ENCODE data around the gene BACE1.
"Not testable (repeated sequence)": the region's sequence is repeated elsewhere in the genome, so short reads cannot be mapped to it uniquely, and the experiment has no call there.

BACE1 gene

DNA sequence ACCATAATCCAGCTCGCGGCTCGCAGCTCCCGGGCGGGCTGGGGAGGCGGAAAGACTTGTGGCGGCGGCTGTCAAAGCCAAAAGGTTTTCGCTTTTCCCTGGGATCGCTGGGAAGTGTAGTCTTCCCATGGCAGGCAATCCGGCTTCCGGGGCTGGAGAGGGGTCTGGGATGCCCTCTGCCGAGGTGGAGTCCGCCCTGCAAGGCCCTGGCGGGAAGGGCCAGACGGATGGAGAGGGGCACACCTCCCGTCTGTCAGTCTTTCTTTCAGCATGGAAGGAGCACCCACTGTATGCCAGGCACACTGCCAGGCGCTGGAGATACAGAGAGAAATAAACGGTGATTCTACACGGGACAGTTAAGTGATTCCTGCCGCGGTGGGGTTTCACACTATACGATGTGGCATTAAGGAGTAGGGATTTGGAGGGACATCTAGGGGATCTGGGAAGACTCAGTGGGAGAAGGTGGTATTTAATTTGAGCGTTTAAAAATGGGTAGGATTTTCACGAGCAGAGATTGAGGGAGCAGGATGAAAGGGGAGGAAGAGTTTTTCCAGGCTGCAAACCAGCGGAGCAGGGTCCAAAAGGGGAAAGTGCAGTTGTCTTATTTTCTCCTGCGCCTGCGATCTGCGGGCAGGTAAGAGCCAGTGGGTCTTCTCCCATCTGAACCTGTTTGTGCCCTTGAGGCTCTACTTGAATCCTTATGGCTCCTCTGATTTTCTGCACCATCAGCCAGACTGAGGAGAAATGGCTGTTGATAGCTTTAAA is at the start of gene BACE1:
TSS of gene BACE1 (minus strand) at position 60 of the 765 bp plus-strand sequence. CDS start 461 bp downstream, outside the sequence.
- peak; percentile 81 to 90 for DNase-seq

DNA sequence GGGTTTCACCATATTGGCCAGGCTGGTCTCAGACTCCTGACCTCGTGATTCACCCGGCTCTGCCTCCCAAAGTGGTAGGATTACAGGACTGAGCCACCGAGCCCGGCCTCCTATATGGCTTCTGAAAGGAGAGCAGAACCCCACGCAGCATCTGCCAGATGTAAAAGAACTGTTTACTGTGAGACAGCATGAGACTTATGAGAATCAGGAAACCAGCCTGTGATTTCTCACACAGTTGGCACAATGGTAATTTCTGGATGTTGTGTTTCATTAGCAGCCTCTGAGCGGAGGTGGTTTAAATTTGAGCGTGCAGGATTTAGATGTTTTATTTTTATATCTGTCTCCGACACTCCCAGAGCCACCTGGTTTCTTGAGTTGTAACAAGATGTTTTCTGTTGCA is 45.4 kb upstream of the BACE1 start:
- DNase-seq = no peak

DNA sequence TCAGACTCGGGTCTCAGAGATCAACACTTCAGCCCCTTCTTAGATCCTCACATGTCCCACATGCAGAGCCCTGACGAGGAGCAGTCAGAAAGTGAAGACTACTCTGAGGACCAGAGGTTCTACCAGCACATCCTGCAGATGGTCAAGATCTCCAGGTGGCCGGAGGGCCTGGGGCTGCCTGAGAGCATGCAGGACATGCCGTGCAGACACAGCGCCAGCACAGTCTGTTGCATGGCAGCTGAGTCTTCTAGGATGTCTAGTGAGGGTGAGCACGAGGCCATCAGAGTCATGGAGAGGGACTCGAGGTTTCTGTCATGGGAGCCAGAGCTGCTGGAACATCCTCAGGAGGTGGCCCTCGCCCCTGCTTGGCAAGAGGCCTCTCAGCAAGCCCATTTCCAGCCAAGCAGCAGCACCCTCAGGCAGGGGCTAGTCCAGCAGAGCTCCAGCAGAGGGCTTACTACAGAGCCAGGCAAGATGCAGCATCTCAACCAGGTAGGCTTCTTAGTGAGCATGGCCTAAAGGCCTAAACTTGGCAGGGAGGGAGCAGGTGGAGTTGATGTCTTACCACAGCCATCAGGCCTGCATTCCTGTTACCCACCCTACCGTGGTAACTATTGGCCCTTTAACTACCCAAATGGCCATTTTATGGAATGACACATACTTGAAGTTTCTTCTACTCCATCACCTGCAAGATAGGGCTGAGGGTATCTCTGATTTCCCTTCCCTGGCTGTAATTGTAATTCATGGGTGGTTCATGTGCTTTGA is 40.3 kb upstream of the BACE1 start:
- DNase-seq = no peak

DNA sequence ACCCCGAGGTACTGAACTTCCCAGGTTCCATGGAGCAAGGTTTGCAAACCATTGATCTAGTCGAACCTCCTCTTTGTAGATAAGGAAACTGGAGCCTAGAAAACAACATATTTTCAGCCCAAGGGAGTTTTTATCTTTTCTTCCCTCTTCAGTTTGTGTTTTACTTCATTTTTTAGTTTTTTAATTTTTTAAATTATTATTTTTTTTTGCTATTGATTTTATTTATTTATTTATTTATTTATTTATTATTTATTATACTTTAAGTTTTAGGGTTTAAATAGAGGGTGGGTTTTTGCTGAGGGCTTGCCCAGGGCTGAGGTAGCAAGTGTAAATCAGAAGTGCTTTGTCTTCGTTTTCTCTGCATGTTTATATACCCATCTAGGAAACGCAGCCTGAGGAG is 38.5 kb upstream of the BACE1 start:
- no peak for DNase-seq

DNA sequence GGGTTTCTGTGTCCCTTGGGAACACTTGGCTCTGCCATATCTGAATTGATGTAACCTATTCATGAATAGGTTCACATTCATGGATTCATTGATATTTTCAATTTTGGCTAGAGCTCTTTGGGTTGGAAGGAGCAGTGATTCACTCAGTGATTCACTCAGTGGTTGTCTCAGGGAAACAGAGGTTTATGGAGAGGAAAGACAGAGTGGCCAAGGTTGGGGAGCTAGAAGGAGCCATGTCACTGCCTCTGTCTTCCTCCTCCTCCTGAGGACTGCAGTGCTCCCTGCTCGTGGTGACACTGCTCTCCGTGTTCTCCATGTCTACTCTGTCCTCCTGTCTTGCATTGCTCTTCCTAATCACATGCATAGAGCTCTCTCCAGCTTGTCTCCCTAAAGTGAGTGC is 29.0 kb upstream of the BACE1 start:
- no peak for DNase-seq

DNA sequence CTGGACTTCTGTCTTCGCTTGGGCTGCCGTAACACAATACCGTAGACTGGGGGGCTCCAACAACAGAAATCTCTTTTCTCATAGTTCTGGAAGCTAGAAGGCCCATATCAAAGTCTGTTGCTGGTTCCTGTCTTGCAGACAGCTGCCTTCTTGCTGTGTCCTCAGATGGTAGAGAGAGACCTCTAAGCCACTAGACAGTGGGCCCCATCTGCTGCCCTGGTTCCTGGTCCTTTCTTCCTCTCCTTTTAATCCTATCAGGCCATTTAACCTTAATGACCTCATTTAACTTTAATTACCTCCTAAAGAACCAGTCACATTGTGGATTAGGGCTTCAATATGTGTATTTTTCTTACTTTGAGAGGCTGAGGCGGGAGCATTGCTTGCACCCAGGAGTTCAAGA is 21.0 kb upstream of the BACE1 start:
- no peak for DNase-seq

DNA sequence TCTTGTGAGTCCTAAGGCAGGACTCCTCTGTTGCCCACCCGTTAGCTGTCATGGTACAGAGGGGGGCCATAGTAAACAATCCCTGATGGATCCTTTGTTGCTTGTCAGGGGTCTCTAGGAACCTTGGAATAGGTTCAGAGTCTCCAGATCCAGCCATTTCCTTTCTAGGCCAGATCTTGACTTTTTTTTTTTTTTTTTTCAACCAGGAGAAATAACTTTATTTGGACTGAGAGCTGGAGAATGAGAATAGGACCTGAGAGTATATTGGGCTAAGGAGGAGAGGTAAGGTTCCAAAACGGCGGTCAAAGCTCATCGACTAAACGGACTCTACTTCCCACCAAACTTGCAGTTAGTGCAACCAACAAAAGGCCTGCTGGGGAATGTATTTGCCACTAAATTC is 19.3 kb upstream of the BACE1 start:
- no peak for DNase-seq

DNA sequence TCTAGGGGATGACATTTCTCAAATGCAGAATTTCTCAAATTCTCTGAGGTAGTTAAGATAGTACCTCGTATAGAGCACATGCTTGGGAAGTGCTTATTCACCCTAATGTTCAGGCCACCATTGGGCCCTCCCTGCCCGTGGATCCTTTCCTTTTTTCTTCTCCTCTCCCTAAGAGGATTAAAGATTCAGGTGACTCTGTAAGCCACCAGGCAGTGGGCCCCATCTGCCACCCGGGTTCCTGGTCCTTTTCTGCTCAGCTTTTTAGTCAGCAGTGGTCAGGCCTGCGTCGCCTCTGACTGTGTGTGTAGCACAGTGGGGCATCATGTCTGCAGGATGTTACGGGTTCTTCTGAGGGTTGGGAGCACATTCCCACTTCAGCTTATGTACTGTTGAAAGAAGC is 18.8 kb upstream of the BACE1 start:
- DNase-seq = no peak

DNA sequence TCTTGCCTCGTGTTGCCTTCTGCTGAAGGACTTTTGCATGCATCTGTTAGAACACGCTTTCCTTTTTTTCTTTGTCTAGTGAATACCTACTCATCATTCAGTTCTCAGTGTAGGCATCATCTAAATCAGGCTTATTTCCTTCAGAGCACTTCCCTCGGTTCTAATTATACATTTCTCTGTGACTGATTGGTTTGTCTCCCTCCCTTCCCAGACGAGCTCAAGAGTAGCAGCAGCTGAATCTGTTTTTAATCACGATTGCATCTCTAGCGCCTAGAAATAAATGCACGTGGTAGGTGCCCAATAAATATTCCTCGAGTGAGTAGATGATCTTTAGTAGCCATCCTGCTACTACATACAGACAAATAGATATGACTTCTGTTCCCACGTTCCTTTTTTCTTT is 17.9 kb upstream of the BACE1 start:
- DNase-seq = no peak

DNA sequence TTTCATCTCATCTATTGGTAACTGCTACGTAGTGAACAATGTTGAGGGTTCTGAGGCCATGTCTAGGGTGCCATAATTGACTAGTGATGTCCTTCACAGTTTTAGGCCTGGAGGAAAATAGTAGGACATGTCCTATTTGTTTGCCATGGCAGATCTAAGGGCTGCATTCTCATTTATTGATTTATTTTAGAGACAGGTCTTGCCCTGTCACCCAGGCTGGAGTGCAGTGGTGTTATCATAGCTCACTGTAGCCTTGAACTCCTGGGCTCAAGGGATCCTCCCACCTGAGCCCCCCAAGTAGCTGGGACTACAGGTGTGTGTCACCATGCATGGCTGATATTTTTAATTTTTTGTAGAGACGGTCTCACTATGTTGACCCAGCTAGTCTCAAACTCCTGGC is 16.8 kb upstream of the BACE1 start:
- no peak for DNase-seq

DNA sequence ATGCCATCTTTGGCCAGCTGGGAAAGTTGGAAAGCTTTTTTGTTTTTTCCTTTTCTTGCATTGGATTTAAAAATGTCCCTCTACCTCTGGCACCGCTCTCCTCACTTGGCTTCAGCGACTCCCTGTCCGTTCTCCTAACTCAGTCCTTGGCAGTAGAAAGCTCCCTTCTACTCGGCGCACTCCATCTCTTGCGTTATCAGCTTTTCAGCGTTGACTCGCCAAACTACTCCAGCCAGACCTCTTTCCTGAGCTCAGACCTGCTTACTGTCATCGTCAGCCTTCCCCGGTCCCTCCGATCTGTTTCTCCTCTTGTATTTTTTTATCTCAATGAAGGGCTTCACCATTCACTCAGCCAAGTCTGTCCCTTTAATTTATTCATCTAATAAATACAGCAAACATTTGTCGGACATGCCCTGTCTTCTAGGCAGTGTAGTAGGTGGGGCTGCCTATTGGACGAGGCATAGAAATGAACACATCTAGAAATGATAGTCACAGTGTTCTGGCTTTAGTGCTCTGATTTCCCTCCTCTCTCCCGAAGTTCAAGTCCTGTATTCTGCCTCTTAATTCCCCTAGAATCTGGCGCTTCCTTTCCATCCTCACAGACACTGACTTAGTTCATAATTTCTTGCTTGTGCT is 12.4 kb upstream of the BACE1 start:
- peak in 1 of 2 experiments; percentile 41 for DNase-seq

DNA sequence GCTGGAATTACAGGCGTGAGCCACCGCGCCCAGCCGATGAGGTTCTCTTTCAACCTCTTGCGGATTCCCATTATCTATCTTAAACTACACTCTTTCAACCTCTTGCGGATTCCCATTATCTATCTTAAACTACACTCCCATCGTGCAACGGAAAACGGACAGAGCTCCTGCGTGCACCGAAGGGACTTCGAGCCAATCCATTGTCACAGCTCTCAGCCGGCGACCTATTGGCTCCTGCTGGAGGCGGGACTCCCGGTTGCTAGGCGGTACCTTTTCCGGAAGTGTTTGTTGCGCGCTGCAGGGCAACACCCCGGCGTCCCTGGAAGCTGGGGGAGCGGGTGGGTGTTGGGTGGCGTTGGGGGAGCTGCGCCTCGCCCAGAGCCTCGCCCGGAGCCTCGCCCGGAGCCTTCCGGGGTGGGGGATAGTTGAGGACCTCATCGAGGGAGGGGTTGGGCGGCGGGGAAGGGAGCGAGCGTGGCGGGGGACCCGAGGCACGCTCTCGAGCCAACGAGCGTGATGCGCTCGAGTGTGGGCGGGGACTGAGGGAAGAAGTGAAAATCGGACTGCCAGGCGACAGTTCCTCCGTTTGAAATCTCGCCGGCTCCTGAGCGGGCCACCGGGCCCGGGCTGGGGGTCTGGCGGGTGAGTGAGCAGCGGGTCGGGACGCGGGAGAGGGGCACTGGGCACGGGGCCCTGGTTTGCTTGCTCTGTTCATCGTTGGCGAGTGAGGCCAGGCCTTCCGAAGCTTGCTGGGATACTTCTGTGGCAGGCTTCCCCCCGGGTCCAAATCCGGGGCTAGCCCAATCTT is 11.7 kb upstream of the BACE1 start, which contains the start of gene CEP164:
TSS of gene CEP164 (plus strand) at position 288 of the 808 bp plus-strand sequence. CDS start 10,733 bp downstream, outside the sequence.
- DNase-seq = peak; percentile 97 to 99

DNA sequence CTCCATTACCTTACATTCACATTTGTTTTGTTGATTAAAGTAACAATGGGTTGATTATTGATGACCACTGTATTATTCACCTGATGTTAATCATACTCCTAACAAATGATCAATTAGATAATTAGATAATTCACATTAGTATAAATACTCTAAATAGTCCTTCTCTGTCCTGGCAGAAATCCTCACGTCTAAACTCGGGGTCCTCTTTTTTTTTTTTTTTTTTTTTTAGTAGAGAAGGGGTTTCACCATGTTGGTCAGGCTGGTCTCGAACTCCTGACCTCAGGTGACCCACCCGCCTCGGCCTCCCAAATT is 11.2 kb upstream of the BACE1 start:
- not testable (repeated sequence) for DNase-seq

DNA sequence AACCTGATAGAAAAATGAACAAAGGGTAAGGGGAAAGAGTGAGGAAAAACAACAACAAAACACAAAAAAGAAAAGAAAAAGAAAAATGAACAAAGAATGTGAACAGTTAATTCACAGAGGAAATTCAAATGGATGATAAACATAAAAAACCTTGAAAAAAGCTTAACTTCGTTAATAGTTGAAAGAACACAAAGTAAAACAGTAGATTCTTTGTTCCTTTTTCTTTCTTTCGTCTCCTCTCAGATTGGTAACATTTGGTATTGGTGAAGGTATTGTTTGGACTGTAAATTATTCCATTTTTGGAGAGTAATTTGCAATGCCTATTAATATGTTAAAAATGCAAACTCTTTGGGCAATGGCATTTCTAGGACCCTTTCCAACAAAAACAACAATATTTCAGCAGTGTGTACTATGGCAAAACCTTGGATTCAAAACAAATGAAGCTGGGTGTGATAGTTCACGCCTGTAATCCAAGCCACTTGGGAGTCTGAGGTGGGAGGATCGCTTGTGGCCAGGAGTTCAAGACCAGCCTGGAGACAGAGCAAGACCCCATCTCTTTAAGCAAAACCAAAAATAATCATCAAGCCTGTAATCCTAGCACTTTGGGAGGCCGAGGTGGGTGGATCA is 3.3 kb upstream of the BACE1 start:
- DNase-seq = no peak

DNA sequence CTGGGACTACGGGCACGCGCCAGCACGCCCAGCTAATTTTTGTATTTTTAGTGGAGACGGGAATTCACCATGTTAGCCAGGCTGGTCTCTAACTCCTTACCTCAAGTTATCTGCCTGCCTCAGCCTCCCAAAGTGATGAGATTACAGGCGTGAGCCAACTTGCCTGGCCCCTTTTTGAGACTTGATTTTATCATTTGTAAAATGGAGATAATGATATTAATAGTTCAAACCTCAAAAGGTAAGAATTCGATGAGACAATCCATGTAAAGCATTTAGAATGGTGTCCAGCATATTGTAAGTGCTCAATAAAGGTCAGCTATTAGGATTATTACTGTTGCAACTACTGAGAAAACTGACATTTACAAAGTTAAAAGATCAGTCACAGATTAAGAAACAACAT is 2.7 kb upstream of the BACE1 start:
- DNase-seq = no peak

DNA sequence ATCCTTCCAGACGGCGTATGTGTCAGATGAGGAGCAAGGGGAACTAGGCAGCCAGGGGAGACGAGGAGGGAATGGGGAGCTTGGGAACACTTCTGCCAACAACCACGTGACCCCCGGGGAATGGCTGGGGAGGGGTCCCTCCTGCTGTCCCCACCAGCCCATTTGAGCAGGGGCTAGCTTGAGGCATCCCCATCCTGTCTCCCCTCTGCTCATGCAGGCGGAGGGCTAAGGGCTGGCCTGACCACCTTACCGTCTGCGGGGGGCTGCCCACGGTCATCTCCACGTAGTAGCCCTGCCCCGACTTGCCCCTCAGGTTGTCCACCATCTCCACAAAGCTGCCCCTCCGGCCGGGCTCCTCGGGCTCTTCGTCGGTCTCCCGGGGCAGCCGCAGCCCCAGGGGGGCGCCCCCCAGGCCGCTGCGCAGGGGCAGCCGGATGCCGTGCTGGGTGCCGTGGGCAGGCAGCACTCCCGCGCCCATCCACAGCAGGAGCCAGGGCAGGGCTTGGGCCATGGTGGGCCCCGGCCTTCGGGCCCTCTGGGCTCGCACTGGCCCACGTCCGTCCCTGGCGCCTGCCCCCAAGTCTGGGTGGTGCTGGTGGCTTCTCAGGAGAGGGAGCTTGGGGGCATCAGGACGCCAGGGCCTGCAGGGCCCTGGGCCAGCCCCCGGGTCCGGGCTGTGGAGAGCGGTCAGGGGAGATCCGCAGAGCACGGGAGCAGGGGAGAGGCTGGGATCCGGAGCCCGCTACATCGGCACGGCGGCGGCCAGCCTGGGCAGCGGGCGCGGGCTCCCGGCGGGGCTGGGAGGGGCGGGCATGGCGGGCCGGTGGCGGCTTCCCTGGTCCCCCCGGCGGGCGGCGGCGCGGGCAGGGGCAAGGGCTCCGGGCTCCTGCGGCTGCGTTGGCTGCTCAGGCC is 515 bp downstream of the BACE1 start:
- no peak for DNase-seq

DNA sequence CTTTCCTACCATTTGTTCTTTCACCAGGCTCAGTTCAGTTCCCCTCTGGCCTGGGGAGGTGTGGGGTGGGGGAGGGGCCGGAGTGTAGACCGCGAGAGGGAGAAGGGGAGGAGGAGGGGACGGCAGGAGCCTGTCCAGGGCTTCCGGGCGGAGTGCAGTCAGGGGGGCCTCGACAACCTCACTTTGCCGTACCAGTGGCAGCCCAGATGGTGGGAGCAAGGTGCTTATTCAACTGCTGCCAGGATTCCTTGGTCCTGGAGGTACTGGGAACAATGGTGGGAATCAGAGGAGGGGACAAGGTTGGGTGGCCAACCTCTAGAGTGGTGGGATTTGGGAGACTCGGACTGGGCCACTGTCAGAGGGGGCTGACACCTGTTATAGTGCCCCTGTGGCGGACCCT is 1.2 kb downstream of the BACE1 start:
- DNase-seq = no peak

DNA sequence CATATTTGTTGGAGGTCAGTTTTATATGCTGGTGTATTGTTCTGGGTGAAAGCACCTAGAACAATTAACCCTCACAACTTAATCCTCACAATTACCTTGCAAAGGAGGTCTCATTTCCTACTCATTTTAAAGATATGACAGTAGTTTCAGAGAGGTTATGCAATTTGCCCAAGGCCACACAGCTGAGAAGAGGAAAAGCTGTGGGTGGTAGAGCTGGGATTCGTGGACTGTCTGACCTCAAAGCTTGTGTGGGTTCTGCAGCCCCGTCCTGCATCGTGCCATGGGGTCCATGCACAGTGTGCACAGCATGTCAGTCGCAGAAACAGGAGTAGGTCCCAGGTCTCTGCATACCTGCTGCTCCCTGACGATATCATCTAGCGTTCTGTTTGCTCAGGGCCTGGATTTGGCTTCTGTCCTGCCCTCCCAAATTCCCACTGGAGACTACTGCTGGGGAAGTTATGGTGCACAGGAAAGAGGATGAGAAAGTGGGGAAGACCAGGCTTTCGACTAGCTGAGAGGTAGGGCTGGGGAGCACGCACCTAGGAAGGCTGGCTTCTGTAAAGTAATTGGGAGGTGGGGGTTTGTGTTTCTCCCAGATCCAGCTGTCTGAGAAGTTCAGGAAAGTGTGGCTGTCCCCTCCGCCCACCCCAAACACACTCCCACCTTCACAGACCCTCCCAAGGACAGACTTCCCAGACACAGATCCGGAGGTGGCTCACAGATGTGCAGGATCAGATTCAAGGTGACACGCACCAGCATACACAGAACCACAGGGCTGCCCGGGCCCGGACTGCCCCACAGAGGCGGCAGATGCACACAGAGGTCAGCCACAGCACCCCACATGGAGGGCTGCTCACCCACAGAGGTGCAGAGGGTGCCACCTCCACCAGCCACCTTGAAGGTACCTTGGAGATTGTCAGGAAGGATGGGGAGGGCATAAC is 2.0 kb downstream of the BACE1 start:
- no peak for DNase-seq

DNA sequence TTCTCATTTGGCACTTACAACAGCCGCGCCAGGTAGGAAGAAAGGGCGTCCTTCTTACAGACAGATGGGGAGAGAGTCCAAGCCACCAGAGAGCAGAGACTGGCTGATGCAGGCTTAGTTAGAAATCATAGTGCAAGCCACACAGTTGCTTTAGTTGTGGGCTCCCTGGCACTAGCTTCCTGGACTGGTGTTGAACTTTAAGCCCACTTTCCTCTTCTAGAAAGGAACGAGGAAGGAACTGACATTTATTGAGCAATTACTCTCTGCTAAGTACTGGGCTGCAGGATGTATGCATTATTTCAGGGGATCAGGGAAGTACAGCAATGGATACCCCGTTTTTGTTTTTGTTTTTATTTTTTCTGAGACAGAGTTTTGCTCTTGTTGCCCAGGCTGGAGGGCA is 3.0 kb downstream of the BACE1 start:
- no peak for DNase-seq

DNA sequence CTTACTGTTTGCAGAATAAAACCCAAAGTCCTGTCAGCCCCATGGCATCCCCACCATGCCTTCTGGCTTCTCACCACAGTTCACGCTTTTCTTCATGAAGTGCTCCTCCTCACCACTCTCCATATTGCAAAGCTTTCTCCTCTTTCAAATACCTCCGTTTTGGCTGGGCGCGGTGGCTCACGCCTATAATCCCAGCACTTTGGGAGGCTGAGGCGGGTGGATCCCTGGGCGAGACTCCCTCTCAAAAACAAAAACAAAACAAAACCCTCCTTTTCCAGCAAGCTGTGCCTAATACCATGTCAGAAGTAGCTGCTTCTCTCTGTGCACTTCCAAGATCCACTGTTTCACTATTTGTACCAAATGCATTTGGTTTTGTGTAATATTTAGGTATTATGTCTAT is 6.7 kb downstream of the BACE1 start:
- no peak for DNase-seq
